GM19351 (cell line): Measurements from ENCODE around the gene RAB6C.
"Not testable (repeated sequence)": the region's sequence is repeated elsewhere in the genome, so short reads cannot be mapped to it uniquely, and the experiment has no call there.

ENCODE experiments used
- ATAC-seq: cut with Tn5 transposase; IDR thresholded peaks from one replicate; pipeline ENCODE4 v1.9.1; 2021; ENCODE audit warnings: mild to moderate bottlenecking, moderate library complexity; ENCODE audit not compliant: unreplicated experiment

RAB6C gene

DNA sequence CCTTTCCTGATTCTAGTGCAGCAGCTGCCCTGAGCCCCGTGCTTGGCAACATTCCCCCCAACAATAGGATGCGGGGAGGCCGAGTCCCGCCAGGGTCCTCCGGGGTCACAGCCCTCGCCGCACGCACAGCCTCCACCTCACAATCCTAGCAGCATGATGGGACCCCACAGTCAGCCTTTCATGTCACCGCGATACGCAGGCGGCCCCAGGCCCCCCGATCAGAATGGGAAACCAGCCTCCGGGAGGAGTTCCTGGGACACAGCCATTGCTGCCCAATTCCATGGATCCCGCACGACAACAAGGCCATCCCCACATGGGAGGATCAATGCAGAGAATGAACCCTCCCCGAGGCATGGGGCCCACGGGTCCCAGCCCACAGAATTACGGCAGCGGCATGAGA lies 13.7 kb downstream of the RAB6C start:
- ATAC-seq = not testable (repeated sequence)

DNA sequence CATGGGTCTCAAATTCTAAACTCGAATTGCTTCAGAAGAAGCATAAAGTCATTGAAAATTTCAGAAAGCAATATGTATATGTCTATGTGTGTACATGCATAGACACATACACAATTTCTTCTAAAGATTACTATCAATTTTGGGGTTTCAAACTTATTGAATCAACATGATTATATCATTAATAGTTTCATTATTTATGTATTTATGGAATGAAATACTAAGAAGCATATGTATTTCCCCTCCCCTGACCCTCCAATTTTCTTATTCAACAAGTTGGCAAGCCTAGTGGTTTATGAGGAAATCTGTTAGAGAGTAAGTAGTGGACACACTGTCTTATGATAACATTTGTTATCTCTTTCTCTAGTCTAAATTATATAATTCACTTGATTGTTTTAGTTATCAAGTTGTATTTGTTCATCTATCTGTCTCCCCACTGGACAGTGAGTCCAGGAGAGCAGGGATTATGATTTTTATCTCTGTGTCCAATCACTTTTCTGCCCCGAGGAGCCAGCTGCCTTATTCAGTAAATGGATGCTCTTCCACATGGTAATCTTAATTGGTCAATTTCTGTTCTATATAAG lies 17.3 kb downstream of the RAB6C start:
- ATAC-seq = not testable (repeated sequence)

DNA sequence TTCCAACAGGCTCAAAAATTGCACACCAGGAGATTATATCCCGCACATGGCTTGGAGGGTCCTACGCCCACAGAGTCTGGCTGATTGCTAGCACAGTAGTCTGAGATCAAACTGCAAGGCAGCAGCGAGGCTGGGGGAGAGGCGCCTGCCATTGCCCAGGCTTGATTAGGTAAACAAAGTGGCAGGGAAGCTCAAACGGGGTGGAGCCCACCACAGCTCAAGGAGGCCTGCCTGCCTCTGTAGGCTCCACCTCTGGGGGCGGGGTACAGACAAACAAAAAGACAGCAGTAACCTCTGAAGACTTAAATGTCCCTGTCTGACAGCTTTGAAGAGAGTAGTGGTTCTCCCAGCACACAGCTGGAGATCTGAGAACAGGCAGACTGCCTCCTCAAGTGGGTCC lies 19.3 kb downstream of the RAB6C start:
- not testable (repeated sequence) for ATAC-seq

DNA sequence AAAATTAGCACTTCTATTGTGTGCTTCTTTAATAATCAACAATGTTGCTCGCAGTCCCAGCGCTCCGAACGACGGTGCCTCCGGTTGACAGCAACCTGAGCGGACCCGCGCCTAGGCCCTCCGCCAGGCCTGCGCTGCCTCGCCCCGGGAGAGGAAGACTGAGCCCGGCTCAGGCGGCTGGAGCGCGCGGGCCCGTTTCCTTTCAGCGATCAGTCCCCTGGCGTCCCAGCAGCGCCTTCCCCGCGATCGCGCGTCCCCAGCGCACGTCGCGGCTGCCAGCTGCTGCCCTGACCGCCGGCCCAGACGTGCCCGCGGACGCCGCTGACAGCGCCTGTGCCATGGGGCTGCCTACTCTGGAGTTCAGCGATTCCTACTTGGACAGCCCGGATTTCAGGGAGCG lies 26.4 kb downstream of the RAB6C start:
- not testable (repeated sequence) for ATAC-seq

DNA sequence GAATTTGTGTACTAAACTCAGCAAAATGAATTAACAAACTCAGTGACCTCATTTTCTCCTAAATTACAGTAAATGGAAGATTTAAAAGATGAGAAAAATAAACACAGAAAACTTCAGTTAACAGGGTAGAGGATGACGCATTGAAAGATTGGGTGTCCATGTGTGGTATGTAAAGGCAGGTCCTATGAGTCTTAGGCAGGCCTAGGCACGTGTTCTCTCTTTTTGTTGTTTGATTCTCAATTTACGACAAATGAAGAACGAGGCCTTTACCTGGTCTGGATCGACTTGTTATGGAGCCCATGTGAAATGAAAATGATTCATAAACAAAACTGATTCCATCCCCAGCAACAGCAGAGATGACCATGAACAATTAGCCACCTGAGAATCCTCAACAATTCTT lies 37.2 kb downstream of the RAB6C start:
- not testable (repeated sequence) for ATAC-seq

DNA sequence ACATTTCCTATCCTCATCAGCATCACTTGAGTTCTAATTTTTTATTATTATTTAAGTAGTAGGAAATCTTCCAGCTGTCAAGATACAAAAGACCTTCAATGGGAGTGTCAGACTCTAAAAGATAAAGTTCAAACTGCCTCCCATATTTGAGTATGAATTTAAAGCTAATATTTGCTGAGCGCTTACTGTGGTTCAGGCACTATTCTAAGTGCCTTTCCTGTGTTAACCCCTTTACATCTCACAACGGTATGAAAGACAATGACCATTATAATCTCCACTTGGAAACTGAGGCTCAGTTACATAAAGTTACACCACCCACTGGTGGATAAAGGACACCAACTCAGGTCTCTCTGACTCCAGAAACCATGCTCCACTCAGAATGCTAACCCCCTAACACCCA lies 39.9 kb downstream of the RAB6C start:
- ATAC-seq = no peak

DNA sequence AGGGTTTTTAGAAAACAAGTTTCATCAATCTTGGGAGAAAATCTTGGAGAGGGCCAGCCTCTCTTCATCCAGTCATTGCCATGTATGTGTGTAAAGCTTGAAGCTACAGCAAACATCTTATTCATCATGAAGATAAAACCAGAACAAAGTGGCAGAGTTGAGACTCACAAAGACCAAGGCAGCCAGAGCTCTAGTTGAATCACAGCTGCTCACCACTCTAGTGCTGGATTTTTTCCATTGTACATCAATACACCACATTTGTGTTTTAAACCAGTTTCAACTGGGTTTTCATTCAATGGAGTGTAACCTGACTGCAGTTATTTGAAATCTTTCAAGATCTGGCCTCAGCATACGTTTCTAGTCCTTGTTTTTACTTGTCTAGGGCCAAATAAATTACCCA lies 40.6 kb downstream of the RAB6C start:
- not testable (repeated sequence) for ATAC-seq

DNA sequence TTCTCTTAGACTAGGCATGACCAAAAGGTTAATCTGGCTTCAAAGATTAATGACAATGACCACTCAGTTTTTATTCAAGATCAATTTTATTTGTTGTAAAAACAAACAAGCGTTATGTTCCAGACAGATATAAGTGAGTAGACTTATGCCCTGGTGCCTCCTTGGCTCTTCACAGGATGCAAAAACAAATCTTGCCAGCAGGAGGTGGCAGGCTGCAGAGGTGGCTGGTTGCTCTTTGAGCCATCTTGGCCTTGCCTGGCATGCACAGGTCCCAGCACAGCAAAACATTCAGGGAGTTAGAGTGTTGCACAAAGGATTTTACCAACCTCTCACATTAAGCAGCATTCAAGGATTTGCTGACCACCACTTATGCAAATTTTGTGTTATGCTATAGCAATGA lies 46.5 kb downstream of the RAB6C start:
- ATAC-seq = not testable (repeated sequence)
